Adipocyte (in vitro differentiated cells): ENCODE measurements around the gene LIM2.
A peak's percentile ranks its signal among the peaks of the same experiment; 100 is the strongest.

Source experiments
- DNase-seq: peaks from one replicate; pipeline ENCODE4 v3.0.0-alpha.2; 2015; ENCODE audit warnings: low read depth
- H3K27me3 ChIP-seq: replicated peaks from 2 replicates; pipeline ENCODE4 v1.7.0; 2013; ENCODE audit warnings: mild to moderate bottlenecking, low read length, moderate library complexity; ENCODE audit not compliant: control insufficient read depth, insufficient read depth
- H3K36me3 ChIP-seq: 2 replicates; pipeline ENCODE4 v1.7.0; 2013; ENCODE audit warnings: low read length, mild to moderate bottlenecking, moderate library complexity; ENCODE audit not compliant: control insufficient read depth, insufficient read depth, severe bottlenecking
- H3K4me1 ChIP-seq: 2 replicates; pipeline ENCODE4 v1.7.0; 2013; ENCODE audit warnings: mild to moderate bottlenecking, low read length, moderate library complexity; ENCODE audit not compliant: control insufficient read depth, insufficient read depth
- H3K4me3 ChIP-seq: 2 replicates; pipeline ENCODE4 v1.7.0; 2013; ENCODE audit warnings: mild to moderate bottlenecking, low read length, moderate library complexity
- H3K9ac ChIP-seq: 2 replicates; pipeline ENCODE4 v1.7.0; 2013; ENCODE audit warnings: mild to moderate bottlenecking, low read length, moderate library complexity
- H3K9me3 ChIP-seq: 2 replicates; pipeline ENCODE4 v1.7.0; 2013; ENCODE audit warnings: mild to moderate bottlenecking, low read length, moderate library complexity; ENCODE audit not compliant: control insufficient read depth

Gene LIM2

DNA sequence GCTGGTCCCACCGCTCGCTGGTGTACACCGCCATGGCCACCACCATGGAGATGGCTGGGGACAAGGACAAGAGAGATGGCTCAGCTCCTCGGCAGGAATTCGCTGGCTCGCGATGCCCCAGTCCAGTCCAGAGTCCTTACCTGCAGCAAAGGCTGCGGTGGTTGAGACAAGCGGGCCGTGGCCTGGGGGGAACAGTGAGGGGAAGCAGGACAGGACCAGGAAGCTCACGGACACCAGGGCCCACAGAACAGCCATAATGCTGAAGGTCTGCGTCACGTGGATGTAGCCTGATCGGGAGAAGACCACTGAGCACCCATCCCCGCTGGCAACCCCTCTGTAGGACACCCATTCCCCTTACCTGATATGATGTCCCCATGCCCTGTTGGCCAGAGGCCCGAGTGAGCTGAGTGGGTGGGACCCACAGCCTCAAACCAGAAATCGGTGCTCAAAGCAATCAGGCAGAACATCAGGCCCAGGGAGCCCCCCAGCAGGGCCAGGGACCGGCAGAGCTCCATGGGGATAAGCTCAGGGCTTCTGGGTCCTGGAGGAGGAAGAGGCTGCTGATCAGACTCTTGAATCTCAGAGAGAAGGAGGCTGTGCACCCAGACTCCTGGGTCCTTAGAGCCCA lies 15.6 kb downstream of the LIM2 start:
- DNase-seq: no peak
- H3K36me3 ChIP-seq: no peaks in the 10 kb centered on the region
- H3K9ac ChIP-seq: no peak overlapping the region
- peaks cover 4% of the 10 kb centered on the region for H3K4me1 ChIP-seq
- H3K4me3 ChIP-seq: no peak overlapping the region
- H3K27me3 ChIP-seq: peaks cover 4% of the 10 kb centered on the region
- H3K9me3 ChIP-seq: no peaks in the 10 kb centered on the region

DNA sequence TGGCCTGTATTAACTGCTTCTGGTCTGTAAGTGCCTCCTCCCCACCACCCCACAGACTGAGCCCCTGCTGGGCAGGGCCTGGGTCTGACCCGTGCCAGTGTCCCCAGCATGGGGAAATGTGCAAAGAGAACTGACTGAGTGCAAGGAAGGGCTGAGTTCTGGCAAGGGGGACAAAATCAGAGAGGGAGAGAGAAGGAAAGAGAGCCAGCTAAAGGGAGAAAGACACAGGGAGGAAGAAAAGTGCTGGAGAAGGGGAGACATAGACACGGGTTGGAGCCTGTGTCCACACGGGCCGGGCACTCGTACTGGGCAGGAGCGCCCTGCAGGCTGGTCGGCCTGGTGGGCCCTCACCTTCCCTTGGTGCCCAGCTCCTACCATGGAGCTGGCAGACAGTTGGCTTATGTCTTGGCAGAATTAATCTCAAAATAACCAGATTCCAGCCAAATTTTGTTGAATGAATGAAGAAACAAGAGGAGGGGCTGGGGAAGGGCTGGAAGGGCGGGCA lies 16.5 kb downstream of the LIM2 start:
- DNase-seq: no peak
- H3K9me3 ChIP-seq: no peaks in the 10 kb centered on the region
- H3K9ac ChIP-seq: no peak overlapping the region
- peaks cover 4% of the 10 kb centered on the region for H3K27me3 ChIP-seq
- no peak overlapping the region for H3K4me3 ChIP-seq
- peaks cover 4% of the 10 kb centered on the region for H3K4me1 ChIP-seq
- H3K36me3 ChIP-seq: no peaks in the 10 kb centered on the region

DNA sequence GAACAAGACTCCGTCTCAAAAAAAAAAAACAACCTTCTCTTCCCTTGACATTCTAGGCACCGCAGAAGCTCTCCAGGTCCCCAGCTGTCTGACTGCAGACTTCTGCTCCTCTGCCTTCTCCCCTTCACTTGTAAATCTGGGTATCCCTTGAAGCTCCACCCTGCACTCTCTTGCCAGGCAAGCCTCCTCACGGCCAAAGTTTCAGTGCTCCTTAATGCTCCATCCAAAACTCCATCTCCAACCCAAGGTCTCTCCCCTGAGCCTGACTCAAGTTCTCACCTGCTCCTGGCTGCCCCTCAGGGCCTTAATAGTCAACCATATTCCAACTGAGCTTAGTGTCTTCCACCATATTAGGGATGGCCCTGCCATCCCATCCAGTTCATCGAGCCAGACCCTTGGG lies 17.5 kb downstream of the LIM2 start:
- Histone ChIP-seq H3K27me3 (peaks cover 4% of the 10 kb centered on the region), H3K4me1 (peaks cover 7% of the 10 kb centered on the region), H3K36me3 (no peaks in the 10 kb centered on the region), H3K9ac (no peak overlapping the region), H3K4me3 (no peak overlapping the region), H3K9me3 (no peaks in the 10 kb centered on the region)
- no peak for DNase-seq

DNA sequence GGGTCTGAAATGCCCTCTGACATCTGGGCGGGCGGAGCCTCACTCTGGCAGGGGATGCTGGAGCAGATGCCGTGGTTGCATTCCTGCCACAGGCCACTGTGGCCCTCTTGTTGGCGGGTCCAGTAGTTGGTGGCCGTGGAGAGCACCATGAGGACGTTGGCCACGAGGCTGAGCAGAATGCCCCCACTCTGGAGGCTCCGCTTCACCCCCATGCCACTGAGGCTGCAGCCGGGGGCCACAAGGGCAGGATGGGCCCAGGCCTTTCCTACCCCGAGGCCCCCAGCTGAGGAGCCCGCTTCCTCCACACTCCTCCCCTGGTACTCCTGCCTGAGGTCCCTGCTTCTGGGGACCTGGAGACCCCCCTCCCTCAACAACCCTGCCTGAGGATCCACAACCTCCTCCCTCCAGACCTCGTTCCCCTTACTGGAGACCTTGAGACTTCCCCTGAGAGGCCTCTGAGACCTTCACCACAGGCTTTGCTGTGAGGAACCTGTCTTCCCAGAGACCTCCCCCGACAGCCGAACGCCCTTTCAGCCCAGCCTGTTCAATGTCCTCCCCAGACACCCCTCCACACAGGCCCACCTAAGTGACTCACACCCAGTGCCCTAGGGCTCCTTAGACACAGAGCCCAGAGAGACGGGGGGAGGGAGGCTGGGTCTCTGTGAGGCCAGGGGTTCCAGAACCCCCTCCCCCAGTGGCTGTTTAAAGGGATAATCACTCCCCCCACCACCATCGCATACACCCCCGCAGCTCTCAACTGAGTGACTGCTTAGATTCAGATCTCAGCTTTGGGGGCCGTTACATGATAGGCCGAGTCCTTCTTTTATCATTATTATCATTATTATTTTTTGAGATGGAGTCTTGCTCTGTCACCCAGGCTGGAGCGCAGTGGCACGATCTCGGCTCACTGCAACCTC lies 19.1 kb downstream of the LIM2 start, which contains the start of gene CLDND2:
Gene CLDND2, minus strand, starts transcription at position 638 of the 917 bp plus-strand sequence. Its CDS starts 426 bp downstream, at position 212.
- H3K27me3 ChIP-seq: peaks cover 4% of the 10 kb centered on the region
- no peaks in the 10 kb centered on the region for H3K9me3 ChIP-seq
- DNase-seq: no peak
- H3K36me3 ChIP-seq: no peaks in the 10 kb centered on the region
- peak within 1 kb of the TSS; percentile 100 for H3K4me3 ChIP-seq
- peaks cover 22% of the 10 kb centered on the region for H3K4me1 ChIP-seq
- H3K9ac ChIP-seq: peak within 1 kb of the TSS; percentile 91

DNA sequence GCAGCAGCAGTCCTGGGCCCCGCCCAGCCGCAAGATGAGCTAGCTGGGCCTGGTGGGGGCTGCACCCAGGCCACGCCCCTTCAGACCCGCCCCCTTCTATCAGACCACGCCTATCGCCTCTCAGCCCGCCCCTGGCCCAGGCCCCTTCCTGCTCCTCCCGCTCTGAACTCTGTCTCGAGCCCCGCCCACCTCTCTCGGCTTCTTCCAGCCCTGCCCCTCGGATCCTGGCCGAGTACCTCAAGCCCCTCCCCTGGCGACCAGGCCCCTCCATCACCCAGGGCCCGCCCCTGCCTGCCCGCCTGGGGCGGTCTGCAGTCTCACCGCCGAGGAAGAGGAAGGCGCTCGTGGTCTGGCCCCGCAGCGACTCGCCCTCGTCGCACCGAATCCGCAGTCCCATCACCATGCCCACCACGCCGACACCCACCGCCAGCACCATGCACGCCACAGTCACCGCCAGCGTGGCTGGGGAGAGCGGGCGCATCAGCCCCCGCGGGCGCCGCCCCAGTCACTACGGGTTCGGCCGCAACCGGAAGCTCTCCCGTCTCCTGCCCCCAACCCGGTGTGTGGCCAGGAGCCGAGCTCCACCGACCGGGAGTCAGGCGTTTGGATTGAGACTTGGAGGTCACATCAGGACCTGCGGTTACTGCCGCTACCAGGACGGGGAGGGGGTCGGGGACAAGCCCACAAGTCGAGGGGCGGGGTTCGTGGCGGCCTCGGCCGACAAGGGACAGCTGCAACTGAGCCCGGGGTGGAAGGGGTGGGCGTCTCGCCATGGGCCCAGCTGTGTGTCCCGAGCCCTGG lies 20.0 kb downstream of the LIM2 start:
- no peaks in the 10 kb centered on the region for H3K36me3 ChIP-seq
- peaks cover 4% of the 10 kb centered on the region for H3K27me3 ChIP-seq
- H3K4me1 ChIP-seq: peaks cover 27% of the 10 kb centered on the region
- H3K4me3 ChIP-seq: peak overlapping the region; percentile 100
- no peaks in the 10 kb centered on the region for H3K9me3 ChIP-seq
- peak; percentile 100 for DNase-seq
- peak overlapping the region; percentile 93 for H3K9ac ChIP-seq

DNA sequence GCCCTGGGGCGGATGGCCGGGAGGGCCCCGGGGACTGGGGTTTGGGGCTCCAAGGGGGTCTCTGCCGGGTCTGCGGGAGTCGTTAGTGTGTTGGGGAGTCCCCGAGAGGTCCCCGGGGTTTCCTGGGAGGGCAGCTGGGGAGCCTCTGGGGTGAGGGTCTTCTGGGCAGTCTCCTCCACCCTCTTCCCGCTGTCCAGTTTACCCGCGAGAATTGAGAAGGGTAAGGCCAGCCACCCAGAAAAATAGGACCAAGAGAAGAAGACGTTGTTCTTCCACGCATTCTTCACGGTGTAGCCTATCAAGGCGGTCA lies 20.6 kb downstream of the LIM2 start:
- Histone ChIP-seq H3K4me3 (peak overlapping the region; percentile 100), H3K9ac (peak overlapping the region; percentile 93), H3K9me3 (no peaks in the 10 kb centered on the region), H3K27me3 (no peaks in the 10 kb centered on the region), H3K4me1 (peaks cover 32% of the 10 kb centered on the region), H3K36me3 (no peaks in the 10 kb centered on the region)
- DNase-seq: no peak

DNA sequence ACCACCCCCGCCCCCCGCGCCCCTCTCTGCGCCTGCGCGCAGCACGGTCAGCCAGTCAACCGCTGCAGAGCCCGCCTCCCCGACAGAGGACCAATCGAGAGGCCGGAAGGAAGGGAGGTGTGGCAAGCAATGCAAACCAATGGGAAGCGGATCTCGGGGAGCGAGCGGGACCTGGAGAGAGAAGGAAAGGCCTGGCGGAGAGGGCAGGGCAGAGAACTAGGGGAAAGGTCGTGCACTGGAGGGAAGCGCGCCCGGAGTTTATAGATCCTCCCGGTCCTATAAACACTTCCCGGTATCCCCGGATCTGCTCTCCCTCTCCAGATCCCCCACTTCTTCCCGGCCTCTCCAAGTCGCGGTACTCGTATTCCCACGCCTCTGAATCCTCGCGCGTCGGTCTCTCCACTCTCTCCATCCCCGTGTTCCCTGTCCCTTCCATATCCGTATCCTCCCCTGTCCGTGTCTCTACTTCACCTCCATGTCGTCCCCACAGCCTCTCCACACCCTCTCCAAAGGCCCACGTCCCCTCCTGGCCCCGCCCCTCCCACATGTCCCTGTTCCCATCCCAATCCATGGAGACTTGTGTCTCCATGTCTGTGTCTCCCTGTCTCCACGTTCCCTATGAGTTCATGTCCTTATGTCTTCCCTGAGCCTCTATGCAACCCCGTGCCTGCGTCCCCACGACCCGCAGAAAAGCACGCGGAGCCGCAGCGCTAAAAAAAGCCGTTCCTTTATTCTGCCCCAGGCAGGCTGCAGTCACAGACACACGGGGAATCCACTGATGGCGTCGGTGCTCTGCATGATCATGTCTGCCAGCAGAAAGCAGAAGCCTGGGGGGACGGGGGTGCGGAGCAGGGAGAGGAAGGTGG lies 21.2 kb downstream of the LIM2 start:
- H3K9ac ChIP-seq: peak overlapping the region; percentile 100
- H3K4me1 ChIP-seq: peaks cover 32% of the 10 kb centered on the region
- H3K27me3 ChIP-seq: no peaks in the 10 kb centered on the region
- DNase-seq: peak; percentile 99
- no peaks in the 10 kb centered on the region for H3K36me3 ChIP-seq
- no peaks in the 10 kb centered on the region for H3K9me3 ChIP-seq
- peak overlapping the region; percentile 100 for H3K4me3 ChIP-seq

DNA sequence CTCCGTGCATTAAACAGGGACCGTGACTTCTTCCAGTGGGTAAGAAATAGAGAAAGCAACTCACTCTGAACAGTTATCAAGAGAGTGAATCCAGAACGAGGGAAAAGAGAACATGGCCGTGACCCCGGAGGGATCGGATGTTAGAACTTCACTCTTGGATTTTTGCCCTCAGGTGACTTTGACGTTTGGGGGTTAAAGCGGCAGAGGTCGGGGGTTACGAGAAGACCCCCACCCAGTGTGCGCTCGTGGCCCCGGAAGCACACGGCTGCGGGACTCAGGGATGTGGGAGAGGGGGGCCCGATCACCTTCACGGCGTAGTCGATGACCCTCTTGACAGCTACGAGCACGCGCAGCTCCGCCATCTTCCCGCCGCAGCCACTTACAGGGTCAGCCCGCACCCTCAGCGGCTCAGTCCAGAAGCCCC lies 21.8 kb downstream of the LIM2 start, which contains the start of gene ETFB:
Gene ETFB, minus strand, starts transcription at position 424 of the 424 bp plus-strand sequence. Its CDS starts 62 bp downstream, at position 362.
- Histone ChIP-seq H3K4me3 (peak within 1 kb of the TSS; percentile 100), H3K4me1 (peaks cover 32% of the 10 kb centered on the region), H3K36me3 (no peaks in the 10 kb centered on the region), H3K9me3 (no peaks in the 10 kb centered on the region), H3K27me3 (no peaks in the 10 kb centered on the region), H3K9ac (peak within 1 kb of the TSS; percentile 100)
- DNase-seq: no peak

DNA sequence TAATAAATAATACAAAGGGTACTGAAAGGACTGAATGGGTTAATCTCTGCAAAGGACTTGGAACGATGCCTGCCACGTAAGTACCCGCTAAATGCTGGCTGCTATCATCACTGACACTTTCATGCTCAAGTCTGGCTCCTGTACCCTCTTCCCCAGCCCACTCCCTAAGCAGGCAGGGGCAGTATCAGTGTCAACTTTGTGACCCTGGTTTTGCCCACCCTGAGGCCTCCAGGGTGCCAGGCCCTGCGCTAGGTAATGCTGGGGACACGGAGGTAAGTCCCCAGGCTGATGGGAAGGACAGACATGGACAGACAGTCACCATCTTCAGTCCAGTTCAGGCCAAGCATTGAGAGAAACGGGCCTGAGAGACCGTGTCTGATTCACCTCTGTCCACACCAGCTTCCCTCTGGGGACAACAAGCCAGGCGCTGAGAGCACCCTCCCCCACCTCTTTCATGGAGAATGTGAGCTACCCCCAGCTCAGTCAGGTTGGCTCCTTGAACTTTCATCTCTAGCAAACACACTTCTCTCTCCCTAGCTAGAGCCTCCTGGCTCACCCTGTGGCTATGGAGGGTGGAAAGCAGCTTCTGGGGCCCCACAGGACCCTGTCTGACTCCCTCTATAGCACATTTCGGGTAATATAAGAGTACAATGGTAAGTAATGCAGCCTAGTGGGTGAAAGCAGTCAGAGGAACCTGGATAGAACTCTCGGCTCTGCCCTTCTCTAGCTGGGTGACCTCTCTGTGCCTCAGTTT lies 22.4 kb downstream of the LIM2 start:
- Histone ChIP-seq H3K9me3 (no peaks in the 10 kb centered on the region), H3K9ac (peak overlapping the region; percentile 100), H3K4me3 (peak overlapping the region; percentile 100), H3K36me3 (no peaks in the 10 kb centered on the region), H3K4me1 (peaks cover 32% of the 10 kb centered on the region), H3K27me3 (no peaks in the 10 kb centered on the region)
- DNase-seq: peak; percentile 58
